ENCODE measurements around the gene CSH2.

CSH2 gene

GRCh38 chr17:63826468-63827001 is 46.9 kb downstream of the CSH2 start:
- TF ChIP-seq ZBTB7A (IDR thresholded peaks at IDR 0.05; ENCODE audit: low read depth) (0 out of 2 replicates have a peak, but pooled peaks have one; percentile 37), CEBPB (IDR thresholded peaks at IDR 0.05) (no peak)

- no peak for TF ChIP-seq EGR1 (IDR thresholded peaks at IDR 0.05)
- TF ChIP-seq YY1 (IDR thresholded peaks at IDR 0.05; ENCODE audit: low read depth), result no peak
- no peak for TF ChIP-seq REST (IDR thresholded peaks at IDR 0.05; ENCODE audit: low read depth)
- no peak for TF ChIP-seq FOXM1 (IDR thresholded peaks at IDR 0.05; ENCODE audit: borderline replicate concordance, low read depth)
- TF ChIP-seq CEBPB (IDR thresholded peaks at IDR 0.05), result no peak
- TF ChIP-seq NFIC (IDR thresholded peaks at IDR 0.05), result no peak
- TF ChIP-seq TCF12 (IDR thresholded peaks at IDR 0.05; ENCODE audit: low read depth), result no peak
- TF ChIP-seq TEAD4 (IDR thresholded peaks at IDR 0.05), result no peak
- no peak for TF ChIP-seq MAX (IDR thresholded peaks at IDR 0.05)
- no peak for TF ChIP-seq CREB1 (IDR thresholded peaks at IDR 0.05; ENCODE audit: low read depth)
Observed at GRCh38 chr17:63824362-63824761, 49.1 kb downstream of the CSH2 start.

- no peak for TF ChIP-seq TEAD4 (IDR thresholded peaks at IDR 0.05)
- TF ChIP-seq YY1 (IDR thresholded peaks at IDR 0.05; ENCODE audit: low read depth), result no peak
- no peak for TF ChIP-seq ZBTB7A (IDR thresholded peaks at IDR 0.05; ENCODE audit: low read depth)
- TF ChIP-seq MAX (IDR thresholded peaks at IDR 0.05), result no peak
- no peak for TF ChIP-seq REST (IDR thresholded peaks at IDR 0.05; ENCODE audit: low read depth)
- no peak for TF ChIP-seq EP300 (IDR thresholded peaks at IDR 0.05; ENCODE audit: borderline replicate concordance)
- no peak for TF ChIP-seq CREB1 (IDR thresholded peaks at IDR 0.05; ENCODE audit: low read depth)
- no peak for TF ChIP-seq USF1 (IDR thresholded peaks at IDR 0.05)
- no peak for TF ChIP-seq RAD21 (IDR thresholded peaks at IDR 0.05; ENCODE audit: low read depth)
- no peak for TF ChIP-seq TAF1 (IDR thresholded peaks at IDR 0.05; ENCODE audit: low read depth)
- no peak for TF ChIP-seq FOXM1 (IDR thresholded peaks at IDR 0.05; ENCODE audit: borderline replicate concordance, low read depth)
- TF ChIP-seq EGR1 (IDR thresholded peaks at IDR 0.05), result no peak
- TF ChIP-seq CEBPB (IDR thresholded peaks at IDR 0.05), result no peak
- TF ChIP-seq NFIC (IDR thresholded peaks at IDR 0.05), result no peak
- no peak for TF ChIP-seq TCF12 (IDR thresholded peaks at IDR 0.05; ENCODE audit: low read depth)
Observed at GRCh38 chr17:63823659-63824331, 49.7 kb downstream of the CSH2 start.

- TF ChIP-seq TAF1 (IDR thresholded peaks at IDR 0.05; ENCODE audit: low read depth), result no peak
- no peak for TF ChIP-seq RAD21 (IDR thresholded peaks at IDR 0.05; ENCODE audit: low read depth)
- TF ChIP-seq TCF12 (IDR thresholded peaks at IDR 0.05; ENCODE audit: low read depth), result no peak
- TF ChIP-seq ZBTB7A (IDR thresholded peaks at IDR 0.05; ENCODE audit: low read depth), result no peak
- no peak for TF ChIP-seq EP300 (IDR thresholded peaks at IDR 0.05; ENCODE audit: borderline replicate concordance)
- no peak for TF ChIP-seq EGR1 (IDR thresholded peaks at IDR 0.05)
- no peak for TF ChIP-seq MAX (IDR thresholded peaks at IDR 0.05)
- TF ChIP-seq YY1 (IDR thresholded peaks at IDR 0.05; ENCODE audit: low read depth), result no peak
- TF ChIP-seq REST (IDR thresholded peaks at IDR 0.05; ENCODE audit: low read depth), result no peak
- no peak for TF ChIP-seq FOXM1 (IDR thresholded peaks at IDR 0.05; ENCODE audit: borderline replicate concordance, low read depth)
Observed at GRCh38 chr17:63822537-63822936, 50.9 kb downstream of the CSH2 start.
